ENCODE results near the gene TRAF1. TPM values are rescaled to one million over a fixed set of nuclear protein-coding genes. Genes with fewer than 3 reads are reported as not detected.

TRAF1 gene
- total and polyA plus RNA-seq, 2 of the 13 experiments (the other 11 are each of a cell fraction or from before 2014, with no cell fraction given): 0.44 to 1.0 TPM

DNA sequence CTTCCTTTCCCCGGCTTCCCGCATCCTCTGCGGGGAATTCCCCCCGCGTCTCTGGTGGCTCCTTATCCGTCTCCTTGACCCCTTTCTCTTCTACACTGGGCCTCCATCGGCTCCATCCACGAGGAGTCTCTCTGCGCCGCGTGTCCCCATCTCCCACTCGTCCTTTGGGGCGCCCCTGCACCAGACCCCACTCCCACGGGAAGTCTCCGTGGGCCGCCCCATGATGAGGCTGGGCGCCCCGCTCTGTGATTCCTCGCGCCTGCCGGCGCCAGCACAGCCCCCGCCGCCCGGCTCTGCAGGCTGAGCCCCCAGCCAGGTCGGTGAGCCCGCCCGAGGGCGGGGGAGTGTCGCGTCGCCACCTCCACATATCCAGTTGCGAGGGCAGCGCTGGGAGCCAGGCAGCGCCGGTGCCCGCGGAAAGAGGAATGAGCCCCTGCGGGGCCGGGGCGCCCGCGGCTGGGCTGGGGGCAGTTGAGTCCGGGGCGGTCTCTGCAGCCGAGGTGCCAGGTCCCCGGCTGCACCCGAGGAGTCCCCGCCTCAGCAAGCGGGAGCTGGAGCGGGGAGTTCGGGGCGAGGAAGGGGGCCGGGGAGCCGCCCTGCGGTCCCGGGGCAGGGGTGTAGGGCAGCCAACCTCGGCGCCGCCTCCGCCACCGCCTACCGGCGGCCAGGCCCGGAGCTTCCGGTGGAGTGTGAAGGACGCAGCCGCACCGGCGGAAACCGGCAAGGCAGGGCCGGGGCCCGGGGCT lies 2.1 kb upstream of the TRAF1 start (continued):
- TF ChIP-seq ZFYVE20 (CRISPR knock-in tag; IDR thresholded peaks at IDR 0.05; ENCODE audit: borderline replicate concordance, low read depth) (no peak), ZMYM3 (CRISPR knock-in tag; IDR thresholded peaks at IDR 0.05) (0 out of 2 replicates have a peak, but pooled peaks have one; percentile 36), NFE2 (CRISPR knock-in tag; IDR thresholded peaks at IDR 0.05) (no peak), RFX3 (CRISPR knock-in tag; IDR thresholded peaks at IDR 0.05) (no peak), ZFAT (CRISPR knock-in tag; conservative IDR thresholded peaks at IDR 0.05) (no peak), REXO4 (CRISPR knock-in tag; IDR thresholded peaks at IDR 0.05; ENCODE audit: borderline replicate concordance) (no peak), SP5 (CRISPR knock-in tag; IDR thresholded peaks at IDR 0.05; ENCODE audit: borderline replicate concordance, low read depth) (no peak), ZNF589 (CRISPR knock-in tag; conservative IDR thresholded peaks at IDR 0.05) (no peak; the same call in 1 of the 2 replicates), TARDBP (CRISPR knock-in tag; IDR thresholded peaks at IDR 0.05) (no peak), MBNL3 (CRISPR knock-in tag; conservative IDR thresholded peaks at IDR 0.05) (no peak), ZNF12 (CRISPR knock-in tag; IDR thresholded peaks at IDR 0.05) (no peak), SNAPC2 (CRISPR knock-in tag; IDR thresholded peaks at IDR 0.05) (no peak), BRD4 (CRISPR knock-in tag; IDR thresholded peaks at IDR 0.05) (no peak; the same call in 1 of the 2 replicates), HNF4G (IDR thresholded peaks at IDR 0.05; ENCODE audit: borderline replicate concordance, low read depth, low read length) (no peak), HNF4G (CRISPR knock-in tag; IDR thresholded peaks at IDR 0.05; ENCODE audit: borderline replicate concordance, low read depth) (0 out of 2 replicates have a peak, but pooled peaks have one; percentile 29), RORA (CRISPR knock-in tag; IDR thresholded peaks at IDR 0.05) (no peak), ZFP36 (IDR thresholded peaks at IDR 0.05; ENCODE audit: borderline replicate concordance, low read depth, low read length, partially characterized antibody) (no peak), ZFP62 (CRISPR knock-in tag; IDR thresholded peaks at IDR 0.05) (no peak)
- TF ChIP-seq, protein P1, sequence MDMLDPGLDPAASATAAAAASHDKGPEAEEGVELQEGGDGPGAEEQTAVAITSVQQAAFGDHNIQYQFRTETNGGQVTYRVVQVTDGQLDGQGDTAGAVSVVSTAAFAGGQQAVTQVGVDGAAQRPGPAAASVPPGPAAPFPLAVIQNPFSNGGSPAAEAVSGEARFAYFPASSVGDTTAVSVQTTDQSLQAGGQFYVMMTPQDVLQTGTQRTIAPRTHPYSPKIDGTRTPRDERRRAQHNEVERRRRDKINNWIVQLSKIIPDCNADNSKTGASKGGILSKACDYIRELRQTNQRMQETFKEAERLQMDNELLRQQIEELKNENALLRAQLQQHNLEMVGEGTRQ (IDR thresholded peaks at IDR 0.05; ENCODE audit: low read depth, low read length): no peak
- TF ChIP-seq, protein P1 (CRISPR knock-in tag; IDR thresholded peaks at IDR 0.05; ENCODE audit: borderline replicate concordance): no peak
- TF ChIP-seq, protein P2, sequence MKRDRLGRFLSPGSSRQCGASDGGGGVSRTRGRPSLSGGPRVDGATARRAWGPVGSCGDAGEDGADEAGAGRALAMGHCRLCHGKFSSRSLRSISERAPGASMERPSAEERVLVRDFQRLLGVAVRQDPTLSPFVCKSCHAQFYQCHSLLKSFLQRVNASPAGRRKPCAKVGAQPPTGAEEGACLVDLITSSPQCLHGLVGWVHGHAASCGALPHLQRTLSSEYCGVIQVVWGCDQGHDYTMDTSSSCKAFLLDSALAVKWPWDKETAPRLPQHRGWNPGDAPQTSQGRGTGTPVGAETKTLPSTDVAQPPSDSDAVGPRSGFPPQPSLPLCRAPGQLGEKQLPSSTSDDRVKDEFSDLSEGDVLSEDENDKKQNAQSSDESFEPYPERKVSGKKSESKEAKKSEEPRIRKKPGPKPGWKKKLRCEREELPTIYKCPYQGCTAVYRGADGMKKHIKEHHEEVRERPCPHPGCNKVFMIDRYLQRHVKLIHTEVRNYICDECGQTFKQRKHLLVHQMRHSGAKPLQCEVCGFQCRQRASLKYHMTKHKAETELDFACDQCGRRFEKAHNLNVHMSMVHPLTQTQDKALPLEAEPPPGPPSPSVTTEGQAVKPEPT (CRISPR knock-in tag; IDR thresholded peaks at IDR 0.05; ENCODE audit: low read depth): 0 out of 2 replicates have a peak, but pooled peaks have one; percentile 69
- TF ChIP-seq, protein P3, sequence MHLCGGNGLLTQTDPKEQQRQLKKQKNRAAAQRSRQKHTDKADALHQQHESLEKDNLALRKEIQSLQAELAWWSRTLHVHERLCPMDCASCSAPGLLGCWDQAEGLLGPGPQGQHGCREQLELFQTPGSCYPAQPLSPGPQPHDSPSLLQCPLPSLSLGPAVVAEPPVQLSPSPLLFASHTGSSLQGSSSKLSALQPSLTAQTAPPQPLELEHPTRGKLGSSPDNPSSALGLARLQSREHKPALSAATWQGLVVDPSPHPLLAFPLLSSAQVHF (CRISPR knock-in tag; IDR thresholded peaks at IDR 0.05): no peak
- TF ChIP-seq, protein P4, sequence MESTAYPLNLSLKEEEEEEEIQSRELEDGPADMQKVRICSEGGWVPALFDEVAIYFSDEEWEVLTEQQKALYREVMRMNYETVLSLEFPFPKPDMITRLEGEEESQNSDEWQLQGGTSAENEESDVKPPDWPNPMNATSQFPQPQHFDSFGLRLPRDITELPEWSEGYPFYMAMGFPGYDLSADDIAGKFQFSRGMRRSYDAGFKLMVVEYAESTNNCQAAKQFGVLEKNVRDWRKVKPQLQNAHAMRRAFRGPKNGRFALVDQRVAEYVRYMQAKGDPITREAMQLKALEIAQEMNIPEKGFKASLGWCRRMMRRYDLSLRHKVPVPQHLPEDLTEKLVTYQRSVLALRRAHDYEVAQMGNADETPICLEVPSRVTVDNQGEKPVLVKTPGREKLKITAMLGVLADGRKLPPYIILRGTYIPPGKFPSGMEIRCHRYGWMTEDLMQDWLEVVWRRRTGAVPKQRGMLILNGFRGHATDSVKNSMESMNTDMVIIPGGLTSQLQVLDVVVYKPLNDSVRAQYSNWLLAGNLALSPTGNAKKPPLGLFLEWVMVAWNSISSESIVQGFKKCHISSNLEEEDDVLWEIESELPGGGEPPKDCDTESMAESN (CRISPR knock-in tag; conservative IDR thresholded peaks at IDR 0.05): peak; percentile 24; the same call in 1 of the 2 replicates
- TF ChIP-seq, protein P5, sequence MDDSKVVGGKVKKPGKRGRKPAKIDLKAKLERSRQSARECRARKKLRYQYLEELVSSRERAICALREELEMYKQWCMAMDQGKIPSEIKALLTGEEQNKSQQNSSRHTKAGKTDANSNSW (CRISPR knock-in tag; IDR thresholded peaks at IDR 0.05; ENCODE audit: borderline replicate concordance): no peak

Measured in HepG2 (cell line).